ENCODE data around the gene RCOR3. TPM values are rescaled to one million over a fixed set of nuclear protein-coding genes. Genes with fewer than 3 reads are reported as not detected.
A peak's percentile ranks its signal among the peaks of the same experiment; 100 is the strongest.

RCOR3 gene
- total RNA-seq, 1 donor from 2014 or later = 46.7 TPM

DNA sequence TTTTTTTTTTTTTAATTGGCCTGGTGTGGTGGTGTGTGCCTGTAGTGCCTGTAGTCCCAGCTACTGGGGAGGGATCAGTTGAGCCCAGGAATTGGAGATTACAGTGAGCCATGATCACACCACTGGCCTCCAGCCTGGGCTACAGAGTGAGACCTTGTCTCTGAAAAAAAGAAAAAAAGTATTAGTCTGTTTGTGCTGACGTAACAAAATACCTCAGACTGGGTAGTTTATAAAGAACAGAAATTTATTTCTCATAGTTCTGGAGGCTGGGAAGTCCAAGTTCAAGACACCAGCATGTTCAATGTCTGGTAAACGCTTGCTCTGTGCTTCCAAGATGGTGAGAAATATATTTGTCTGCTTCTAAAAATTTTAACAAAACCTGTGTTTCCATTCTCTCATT is 93.3 kb downstream of the RCOR3 start:
- ATAC-seq = no peak
- Histone ChIP-seq H3K27ac (no peak overlapping the region), H3K36me3 (peaks cover 13% of the 10 kb centered on the region), H3K4me3 (no peak overlapping the region), H3K4me1 (no peaks in the 10 kb centered on the region), H3K27me3 (no peaks in the 10 kb centered on the region), H3K9me3 (no peaks in the 10 kb centered on the region)
- TF ChIP-seq, protein P1, sequence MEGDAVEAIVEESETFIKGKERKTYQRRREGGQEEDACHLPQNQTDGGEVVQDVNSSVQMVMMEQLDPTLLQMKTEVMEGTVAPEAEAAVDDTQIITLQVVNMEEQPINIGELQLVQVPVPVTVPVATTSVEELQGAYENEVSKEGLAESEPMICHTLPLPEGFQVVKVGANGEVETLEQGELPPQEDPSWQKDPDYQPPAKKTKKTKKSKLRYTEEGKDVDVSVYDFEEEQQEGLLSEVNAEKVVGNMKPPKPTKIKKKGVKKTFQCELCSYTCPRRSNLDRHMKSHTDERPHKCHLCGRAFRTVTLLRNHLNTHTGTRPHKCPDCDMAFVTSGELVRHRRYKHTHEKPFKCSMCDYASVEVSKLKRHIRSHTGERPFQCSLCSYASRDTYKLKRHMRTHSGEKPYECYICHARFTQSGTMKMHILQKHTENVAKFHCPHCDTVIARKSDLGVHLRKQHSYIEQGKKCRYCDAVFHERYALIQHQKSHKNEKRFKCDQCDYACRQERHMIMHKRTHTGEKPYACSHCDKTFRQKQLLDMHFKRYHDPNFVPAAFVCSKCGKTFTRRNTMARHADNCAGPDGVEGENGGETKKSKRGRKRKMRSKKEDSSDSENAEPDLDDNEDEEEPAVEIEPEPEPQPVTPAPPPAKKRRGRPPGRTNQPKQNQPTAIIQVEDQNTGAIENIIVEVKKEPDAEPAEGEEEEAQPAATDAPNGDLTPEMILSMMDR (IDR thresholded peaks at IDR 0.05) = no peak
- DNase-seq = no peak
- intact Hi-C loops (cut with DNase I) = no loop called here

DNA sequence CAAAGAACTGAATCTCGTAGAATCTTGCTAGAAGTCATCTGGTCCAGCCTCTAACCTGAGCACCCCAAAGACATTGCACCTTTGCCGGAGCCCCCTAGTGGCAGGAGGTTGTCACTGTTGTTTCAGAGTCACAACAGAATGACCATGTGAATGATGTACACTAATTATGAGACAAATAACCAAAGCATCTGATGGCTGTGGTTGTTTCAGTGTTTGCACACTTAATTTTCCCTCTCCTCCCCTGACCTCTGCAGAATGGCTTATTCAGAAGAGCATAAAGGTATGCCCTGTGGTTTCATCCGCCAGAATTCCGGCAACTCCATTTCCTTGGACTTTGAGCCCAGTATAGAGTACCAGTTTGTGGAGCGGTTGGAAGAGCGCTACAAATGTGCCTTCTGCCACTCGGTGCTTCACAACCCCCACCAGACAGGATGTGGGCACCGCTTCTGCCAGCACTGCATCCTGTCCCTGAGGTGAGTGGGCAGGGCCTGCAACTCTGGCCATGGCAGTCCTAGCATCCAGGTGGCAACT is 93.9 kb downstream of the RCOR3 start:
- DNase-seq (no peak), ATAC-seq (peak; percentile 85)
- Histone ChIP-seq H3K36me3 (peaks cover 13% of the 10 kb centered on the region), H3K9me3 (no peaks in the 10 kb centered on the region), H3K27ac (no peak overlapping the region), H3K4me3 (no peak overlapping the region), H3K4me1 (no peaks in the 10 kb centered on the region), H3K27me3 (no peaks in the 10 kb centered on the region)
- TF ChIP-seq, protein P1 (IDR thresholded peaks at IDR 0.05) = peak; percentile 77
- intact Hi-C loops (cut with DNase I) = no loop called here

DNA sequence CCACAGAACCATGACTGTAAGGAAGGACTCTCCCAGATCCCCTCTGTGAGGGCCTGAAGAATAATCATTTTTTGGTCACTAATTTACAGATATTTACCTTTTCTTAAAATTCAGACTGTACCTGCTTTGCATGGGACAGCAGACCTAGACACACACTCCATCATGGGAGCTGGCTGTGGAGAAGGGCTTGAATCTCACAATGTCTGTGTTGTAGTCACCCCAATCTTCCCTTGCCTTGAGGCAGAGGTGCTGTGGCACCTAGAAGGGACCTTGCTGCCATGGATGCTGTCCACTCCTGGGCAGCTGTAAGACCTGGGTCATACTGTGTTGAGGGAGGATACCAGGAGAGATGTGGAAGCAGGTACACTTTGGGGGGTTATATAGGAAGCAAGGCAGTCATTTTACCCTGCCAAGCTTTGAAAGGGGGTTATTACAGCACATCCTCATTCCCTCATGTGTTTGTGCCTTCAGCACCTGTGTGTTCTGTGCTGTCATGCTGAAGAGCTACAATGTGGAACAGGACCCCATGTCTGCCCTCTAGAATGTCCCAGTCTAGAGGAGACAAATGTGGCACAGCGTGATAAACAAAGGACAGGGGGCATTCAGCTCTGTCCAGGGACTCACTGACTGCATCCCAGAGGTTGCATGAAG is 94.5 kb downstream of the RCOR3 start:
- TF ChIP-seq, protein P1 (IDR thresholded peaks at IDR 0.05) = no peak
- Histone ChIP-seq H3K4me3 (no peak overlapping the region), H3K27me3 (no peaks in the 10 kb centered on the region), H3K27ac (no peak overlapping the region), H3K4me1 (no peaks in the 10 kb centered on the region), H3K9me3 (no peaks in the 10 kb centered on the region), H3K36me3 (peaks cover 13% of the 10 kb centered on the region)
- ATAC-seq = no peak
- intact Hi-C loops (cut with DNase I) = no loop called here
- no peak for DNase-seq

DNA sequence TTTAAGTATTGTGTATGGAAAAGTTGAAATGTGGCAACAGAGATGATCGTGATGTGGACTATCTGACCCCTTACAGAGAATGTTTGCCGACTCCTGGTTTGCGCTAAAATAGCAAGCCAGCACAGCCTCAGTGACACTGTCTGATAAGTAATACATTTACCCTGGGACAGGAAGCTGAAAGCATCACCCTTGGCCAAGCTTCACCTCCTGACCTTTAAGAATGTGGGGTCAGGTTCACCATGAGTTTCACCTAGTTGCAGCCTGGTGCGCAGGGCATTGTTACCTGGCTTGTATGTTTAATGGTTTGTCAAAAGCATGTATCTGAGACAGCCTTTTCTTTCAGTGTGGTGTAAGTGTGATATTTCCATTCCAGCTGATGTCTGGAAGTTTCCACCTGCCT is 96.7 kb downstream of the RCOR3 start:
- DNase-seq (no peak), ATAC-seq (no peak)
- no peaks in the 10 kb centered on the region for H3K27me3 ChIP-seq
- intact Hi-C loops (cut with DNase I) = no loop called here
- TF ChIP-seq, protein P1 (IDR thresholded peaks at IDR 0.05) = no peak
- H3K27ac ChIP-seq = no peak overlapping the region
- H3K4me3 ChIP-seq = no peak overlapping the region
- H3K4me1 ChIP-seq = no peaks in the 10 kb centered on the region
- peaks cover 32% of the 10 kb centered on the region for H3K36me3 ChIP-seq
- H3K9me3 ChIP-seq = no peaks in the 10 kb centered on the region

DNA sequence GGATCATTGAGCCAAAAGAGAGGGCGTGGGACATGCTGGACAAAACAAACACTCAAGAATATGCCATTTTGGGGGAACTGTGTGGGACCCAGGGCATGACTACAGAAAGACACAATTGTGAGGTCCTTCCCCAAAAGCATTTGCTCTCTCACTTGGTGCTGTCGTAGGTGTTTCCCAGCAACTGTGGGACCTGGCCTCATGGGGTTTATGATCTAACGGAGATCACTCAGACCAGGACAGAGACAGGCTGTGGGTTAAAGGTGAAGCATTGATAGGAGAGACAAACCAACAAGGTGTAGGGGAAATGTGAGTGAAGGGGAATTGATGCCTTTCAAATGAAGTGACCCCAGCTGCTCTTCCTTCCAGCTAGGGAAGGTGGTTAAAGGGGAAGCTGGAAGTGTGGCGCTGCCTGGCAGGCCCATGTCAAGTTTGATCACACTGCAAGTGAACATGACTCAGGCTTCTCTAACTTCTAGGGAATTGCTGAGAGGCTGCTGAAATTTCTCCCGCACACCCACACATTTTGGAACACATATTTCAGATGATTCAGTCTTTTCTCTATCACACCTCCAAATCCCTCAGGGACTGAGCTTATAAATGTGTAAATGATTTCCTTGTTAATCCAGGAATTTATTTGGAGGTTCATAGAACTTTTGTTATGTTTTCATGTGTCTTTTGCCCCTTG is 97.7 kb downstream of the RCOR3 start:
- Histone ChIP-seq H3K4me3 (no peak overlapping the region), H3K36me3 (peaks cover 35% of the 10 kb centered on the region), H3K9me3 (no peaks in the 10 kb centered on the region), H3K27me3 (no peaks in the 10 kb centered on the region), H3K4me1 (no peaks in the 10 kb centered on the region), H3K27ac (no peak overlapping the region)
- ATAC-seq (no peak), DNase-seq (no peak)
- intact Hi-C loops (cut with DNase I) = no loop called here
- TF ChIP-seq, protein P1 (IDR thresholded peaks at IDR 0.05) = no peak

All from upper lobe of right lung (tissue), 1 donor.